Activated naive CD8-positive, alpha-beta T cell (primary cell): ENCODE data around the gene AZI2.

Experiments
- H3K27ac Mint-ChIP-seq: one replicate; pipeline ENCODE4 v1.8.0; 2021; ENCODE audit warnings: mixed read lengths
- H3K27me3 Mint-ChIP-seq: one replicate; pipeline ENCODE4 v1.8.0; 2021; ENCODE audit warnings: mixed read lengths
- H3K36me3 Mint-ChIP-seq: one replicate; pipeline ENCODE4 v1.8.0; 2021; ENCODE audit warnings: mixed read lengths
- H3K4me1 Mint-ChIP-seq: one replicate; pipeline ENCODE4 v1.8.0; 2021; ENCODE audit warnings: low read depth, mixed read lengths
- H3K4me3 Mint-ChIP-seq: one replicate; pipeline ENCODE4 v1.8.0; 2021; ENCODE audit warnings: mild to moderate bottlenecking, mixed read lengths
- H3K9me3 Mint-ChIP-seq: one replicate; pipeline ENCODE4 v1.8.0; 2021; ENCODE audit warnings: low read depth, mixed read lengths

The AZI2 gene, protein sequence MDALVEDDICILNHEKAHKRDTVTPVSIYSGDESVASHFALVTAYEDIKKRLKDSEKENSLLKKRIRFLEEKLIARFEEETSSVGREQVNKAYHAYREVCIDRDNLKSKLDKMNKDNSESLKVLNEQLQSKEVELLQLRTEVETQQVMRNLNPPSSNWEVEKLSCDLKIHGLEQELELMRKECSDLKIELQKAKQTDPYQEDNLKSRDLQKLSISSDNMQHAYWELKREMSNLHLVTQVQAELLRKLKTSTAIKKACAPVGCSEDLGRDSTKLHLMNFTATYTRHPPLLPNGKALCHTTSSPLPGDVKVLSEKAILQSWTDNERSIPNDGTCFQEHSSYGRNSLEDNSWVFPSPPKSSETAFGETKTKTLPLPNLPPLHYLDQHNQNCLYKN

DNA sequence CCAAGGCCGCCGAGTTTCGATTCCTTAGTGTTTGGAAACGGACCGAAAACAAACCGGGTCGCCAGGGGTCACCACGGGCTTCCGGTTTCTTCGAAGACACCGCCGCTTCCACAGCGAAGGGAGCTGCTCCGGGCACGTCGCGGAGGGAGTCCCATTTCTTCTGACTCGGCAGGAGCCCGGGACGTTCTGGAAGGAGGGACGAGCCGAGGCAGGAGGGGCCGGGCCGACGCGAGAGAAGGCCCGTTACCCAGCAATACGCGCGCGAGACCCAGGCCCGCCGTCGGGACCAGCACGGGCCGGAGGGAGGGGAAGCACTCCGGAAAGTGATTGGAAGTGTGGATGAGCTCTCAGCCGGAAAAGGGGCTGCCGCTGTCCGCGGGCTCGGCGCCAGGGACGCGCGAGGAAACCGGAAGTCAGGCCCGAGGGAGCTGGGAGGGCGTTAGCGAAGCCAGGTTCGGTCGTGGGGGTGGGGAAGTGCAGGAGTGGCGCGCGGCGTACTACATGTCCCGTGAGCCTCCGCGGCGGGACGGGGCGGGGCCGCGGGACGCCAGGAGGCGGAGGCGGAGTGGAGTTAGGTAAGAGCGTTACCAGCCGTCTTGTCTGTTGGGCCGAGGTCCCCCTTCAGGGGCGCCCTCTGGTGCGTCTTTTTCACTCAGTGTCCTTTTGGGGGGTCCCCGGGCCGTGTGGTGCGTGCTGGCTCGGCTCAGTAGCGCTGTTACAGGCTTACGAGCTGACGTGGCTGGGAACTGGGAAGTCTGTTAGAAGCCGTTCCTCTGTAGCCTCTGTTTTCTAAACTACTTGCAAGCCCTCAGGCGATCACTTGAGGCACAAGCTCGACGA lies at the start of gene AZI2, which contains the start of gene ZCWPW2:
TSS of gene AZI2 (minus strand) at position 196 of the 840 bp plus-strand sequence. CDS start 8,207 bp downstream, outside the sequence.
TSS of gene ZCWPW2 (plus strand) at position 93 of the 840 bp plus-strand sequence. CDS start 64,348 bp downstream, outside the sequence.
- H3K9me3 Mint-ChIP-seq, result peaks cover 4% of the 10 kb centered on the region
- H3K36me3 Mint-ChIP-seq, result peaks cover 13% of the 10 kb centered on the region
- peak within 1 kb of the TSS; percentile 92 for H3K4me3 Mint-ChIP-seq
- peak within 1 kb of the TSS; percentile 87 for H3K27ac Mint-ChIP-seq
- peaks cover 46% of the 10 kb centered on the region for H3K4me1 Mint-ChIP-seq
- no peaks in the 10 kb centered on the region for H3K27me3 Mint-ChIP-seq

DNA sequence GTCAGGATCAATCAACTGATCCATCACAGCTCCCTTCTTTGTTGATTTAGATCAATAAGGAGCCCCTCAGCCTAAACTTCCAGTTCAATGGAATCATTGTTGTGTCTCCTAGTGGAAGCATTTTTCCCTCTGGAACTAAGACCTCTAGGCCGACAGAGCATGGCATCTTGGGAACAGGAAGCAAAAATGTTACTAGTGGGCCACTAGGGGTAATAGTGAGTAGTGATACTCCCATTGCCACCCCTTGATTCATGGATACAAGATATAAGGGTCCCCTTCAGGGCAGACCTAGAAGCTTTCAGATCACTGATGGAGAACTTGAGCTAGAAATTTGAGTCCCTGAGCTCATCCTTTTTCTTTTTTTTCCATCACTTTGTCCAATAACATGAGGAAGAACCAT lies 40.4 kb upstream of the AZI2 start:
- Mint-ChIP-seq H3K36me3 (peaks cover 22% of the 10 kb centered on the region), H3K27me3 (no peaks in the 10 kb centered on the region), H3K27ac (no peak overlapping the region), H3K9me3 (peaks cover 17% of the 10 kb centered on the region), H3K4me1 (no peaks in the 10 kb centered on the region), H3K4me3 (no peak overlapping the region)

DNA sequence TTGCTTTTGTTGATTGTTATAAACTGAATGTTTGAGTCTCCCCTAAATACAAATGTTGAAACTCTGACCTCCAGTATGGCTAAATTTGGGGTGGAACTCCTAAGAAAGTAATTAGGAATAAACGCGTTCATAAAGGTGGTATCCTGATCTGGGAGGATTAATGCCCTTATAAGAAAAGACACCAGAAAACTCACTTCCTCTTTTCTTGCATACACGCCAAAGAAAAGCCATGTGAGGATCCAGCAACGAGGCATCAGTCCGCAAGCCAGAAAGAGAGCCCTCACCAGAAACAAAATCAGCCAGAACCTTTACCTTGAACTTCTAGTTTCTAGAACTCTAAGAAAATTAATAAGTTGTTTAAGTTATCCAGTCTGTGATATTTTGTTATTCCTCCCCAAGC lies 37.4 kb upstream of the AZI2 start:
- Mint-ChIP-seq H3K27me3 (no peaks in the 10 kb centered on the region), H3K4me3 (no peak overlapping the region), H3K4me1 (no peaks in the 10 kb centered on the region)

DNA sequence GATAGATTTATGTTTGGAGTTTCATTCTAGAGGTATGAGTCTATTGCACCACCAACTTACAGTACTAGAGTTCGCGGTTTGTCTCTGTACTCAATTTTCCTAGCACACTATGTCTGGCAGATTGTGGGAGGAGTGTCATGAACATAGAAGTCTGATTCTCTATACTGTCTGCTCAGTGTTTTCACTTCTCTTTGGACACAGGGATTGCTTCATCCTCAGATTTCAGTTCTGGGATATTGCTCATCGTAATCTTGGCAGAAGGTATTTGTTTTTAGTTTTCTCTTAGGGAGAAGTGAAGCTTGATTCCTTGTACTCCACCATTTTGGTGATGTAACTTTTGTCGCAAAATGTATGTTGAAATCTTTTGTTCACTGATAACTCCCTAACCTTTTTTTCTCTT lies 27.8 kb upstream of the AZI2 start:
- H3K27ac Mint-ChIP-seq, result no peak overlapping the region
- H3K4me3 Mint-ChIP-seq, result no peak overlapping the region
- peaks cover 16% of the 10 kb centered on the region for H3K36me3 Mint-ChIP-seq
- no peaks in the 10 kb centered on the region for H3K27me3 Mint-ChIP-seq
- H3K4me1 Mint-ChIP-seq, result no peaks in the 10 kb centered on the region
- H3K9me3 Mint-ChIP-seq, result peaks cover 21% of the 10 kb centered on the region

More for the DNA sequence above, 37.4 kb upstream of the AZI2 start:
- Mint-ChIP-seq H3K27ac (no peak overlapping the region), H3K9me3 (peaks cover 5% of the 10 kb centered on the region), H3K36me3 (peaks cover 19% of the 10 kb centered on the region)

DNA sequence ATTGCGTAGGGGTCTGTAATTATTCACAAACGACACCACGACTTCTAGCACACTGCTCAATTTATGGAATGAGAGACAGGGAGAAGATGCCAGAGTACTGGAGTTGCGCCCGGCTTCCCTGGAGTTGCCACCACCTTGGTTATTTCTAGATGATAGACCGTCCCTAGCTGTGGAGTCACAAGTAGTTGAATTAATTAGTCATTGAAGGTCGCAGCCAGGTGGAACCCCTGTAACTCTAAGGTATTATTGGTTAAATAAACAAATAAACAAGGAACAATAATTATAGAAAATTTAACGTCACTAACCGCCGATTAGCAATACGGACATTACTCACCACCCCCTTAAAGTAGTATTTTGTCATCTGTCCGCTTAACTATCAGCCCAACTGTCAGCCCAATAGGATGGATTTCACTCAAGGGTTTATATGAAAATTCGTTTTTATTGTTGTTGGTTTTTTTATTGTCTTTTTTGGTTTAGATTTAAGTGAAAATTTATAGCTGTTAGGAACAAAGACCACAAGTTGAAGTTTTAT lies 911 bp upstream of the AZI2 start:
- Mint-ChIP-seq H3K36me3 (peaks cover 16% of the 10 kb centered on the region), H3K4me1 (peaks cover 44% of the 10 kb centered on the region), H3K4me3 (peak overlapping the region; percentile 92), H3K9me3 (peaks cover 7% of the 10 kb centered on the region), H3K27me3 (no peaks in the 10 kb centered on the region), H3K27ac (peak overlapping the region; percentile 87)

DNA sequence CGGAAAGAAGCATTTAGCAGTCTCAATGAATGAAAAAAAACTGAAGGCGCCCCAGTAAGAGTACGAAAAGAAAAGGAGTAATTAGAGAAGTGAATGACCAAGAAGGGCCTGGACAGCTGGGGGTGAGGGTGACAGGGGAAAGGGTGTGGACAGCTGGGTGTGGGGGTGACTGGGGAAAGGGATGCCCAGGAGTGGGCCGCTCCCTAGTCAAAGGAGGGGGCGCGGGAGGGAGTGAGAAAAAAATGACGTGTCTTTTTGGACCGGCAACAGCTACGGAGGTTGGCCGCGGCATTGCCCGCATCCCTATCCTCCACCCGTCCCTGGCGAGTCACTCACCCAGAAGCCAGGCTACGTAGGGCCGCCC lies 377 bp downstream of the AZI2 start:
- Mint-ChIP-seq H3K36me3 (peaks cover 8% of the 10 kb centered on the region), H3K27ac (peak overlapping the region; percentile 87), H3K9me3 (peaks cover 3% of the 10 kb centered on the region), H3K4me1 (peaks cover 51% of the 10 kb centered on the region), H3K4me3 (peak overlapping the region; percentile 92), H3K27me3 (no peaks in the 10 kb centered on the region)

DNA sequence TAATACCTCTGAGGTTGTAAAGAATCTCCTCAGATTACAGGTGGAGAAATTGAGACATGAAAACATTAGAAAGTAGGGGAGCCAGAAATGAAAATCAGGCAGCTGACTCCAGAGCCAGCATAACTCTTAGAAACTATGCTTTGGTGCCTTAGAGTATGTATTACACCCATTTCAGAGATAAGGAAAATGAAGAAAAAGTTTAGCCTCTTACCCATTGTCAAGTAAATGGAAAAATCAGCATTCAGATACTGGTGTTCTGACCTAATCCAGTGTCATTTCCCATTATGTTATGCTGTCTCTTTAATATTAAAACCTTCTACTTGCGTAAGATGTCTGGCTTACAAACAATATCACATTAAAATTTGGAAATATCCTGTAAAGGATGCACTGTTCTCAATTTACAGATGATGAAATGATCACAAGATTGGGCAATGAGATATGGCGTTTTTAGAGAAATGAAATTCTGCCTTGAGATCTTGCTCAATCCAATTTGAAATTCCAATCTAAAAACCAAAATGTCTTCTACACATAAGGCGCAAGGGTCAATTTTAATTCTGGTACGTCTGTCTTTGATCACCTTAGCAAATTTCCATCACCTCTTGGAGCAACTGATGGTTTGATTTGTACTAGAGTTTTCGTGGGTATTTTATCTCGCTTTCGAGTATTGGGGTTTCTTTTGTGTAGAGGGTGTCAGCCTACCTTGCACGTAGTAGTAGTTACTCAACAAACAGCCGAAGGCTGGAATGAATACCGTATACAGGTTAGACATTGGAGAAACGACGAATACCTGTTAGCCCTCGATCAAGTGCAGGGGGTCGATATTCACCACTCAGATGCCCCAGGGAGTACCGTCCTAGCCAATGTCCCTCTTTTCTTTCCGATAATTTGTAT lies 1.0 kb downstream of the AZI2 start:
- Mint-ChIP-seq H3K4me3 (peak overlapping the region; percentile 92), H3K27ac (peak overlapping the region; percentile 87), H3K27me3 (no peaks in the 10 kb centered on the region), H3K9me3 (peaks cover 3% of the 10 kb centered on the region), H3K36me3 (peaks cover 8% of the 10 kb centered on the region), H3K4me1 (peaks cover 57% of the 10 kb centered on the region)

DNA sequence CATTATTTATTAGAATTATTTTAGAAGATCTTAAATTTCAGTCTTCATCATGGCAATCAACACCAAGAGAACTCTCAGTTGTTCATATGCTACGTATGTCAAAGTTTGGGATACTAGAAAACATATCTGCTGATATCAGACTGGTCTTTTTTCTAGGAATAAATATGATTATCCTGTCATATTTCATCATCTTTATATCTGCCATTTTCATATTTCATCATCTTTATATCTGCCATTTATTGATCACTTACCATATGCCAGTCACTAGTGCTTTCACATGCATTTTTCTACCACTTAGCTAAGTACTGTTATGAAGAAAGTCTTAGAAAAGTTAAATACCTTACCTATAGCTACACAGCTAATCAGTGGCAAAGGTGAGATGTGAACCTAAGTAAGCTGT lies 2.9 kb downstream of the AZI2 start:
- peaks cover 63% of the 10 kb centered on the region for H3K4me1 Mint-ChIP-seq

DNA sequence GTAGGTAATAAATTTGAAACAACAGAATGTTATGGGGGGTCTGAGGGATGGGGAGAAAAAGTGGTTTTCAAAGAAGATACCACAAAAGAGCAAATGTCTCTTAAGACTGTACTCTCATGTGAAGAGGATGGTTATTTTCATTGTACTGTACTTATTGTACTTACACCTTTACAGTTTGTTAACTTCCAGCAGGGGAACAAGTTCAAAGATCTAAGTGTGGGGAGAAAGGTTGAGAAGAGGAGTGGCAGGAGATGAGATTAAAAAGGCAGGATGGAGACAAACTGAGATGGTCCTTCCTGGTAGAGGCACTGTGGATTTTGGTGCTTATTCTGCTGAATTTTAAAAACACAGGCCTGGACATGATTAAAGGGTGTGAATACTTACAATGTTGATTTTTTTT lies 5.5 kb downstream of the AZI2 start:
- no peak overlapping the region for H3K4me3 Mint-ChIP-seq
- no peaks in the 10 kb centered on the region for H3K9me3 Mint-ChIP-seq
- H3K4me1 Mint-ChIP-seq, result peaks cover 52% of the 10 kb centered on the region
- H3K36me3 Mint-ChIP-seq, result peaks cover 3% of the 10 kb centered on the region
- peak overlapping the region; percentile 23 for H3K27ac Mint-ChIP-seq
- no peaks in the 10 kb centered on the region for H3K27me3 Mint-ChIP-seq

More for the DNA sequence above, 2.9 kb downstream of the AZI2 start:
- no peaks in the 10 kb centered on the region for H3K27me3 Mint-ChIP-seq
- H3K27ac Mint-ChIP-seq, result no peak overlapping the region
- H3K4me3 Mint-ChIP-seq, result peak overlapping the region; percentile 21
- no peaks in the 10 kb centered on the region for H3K36me3 Mint-ChIP-seq
- no peaks in the 10 kb centered on the region for H3K9me3 Mint-ChIP-seq

DNA sequence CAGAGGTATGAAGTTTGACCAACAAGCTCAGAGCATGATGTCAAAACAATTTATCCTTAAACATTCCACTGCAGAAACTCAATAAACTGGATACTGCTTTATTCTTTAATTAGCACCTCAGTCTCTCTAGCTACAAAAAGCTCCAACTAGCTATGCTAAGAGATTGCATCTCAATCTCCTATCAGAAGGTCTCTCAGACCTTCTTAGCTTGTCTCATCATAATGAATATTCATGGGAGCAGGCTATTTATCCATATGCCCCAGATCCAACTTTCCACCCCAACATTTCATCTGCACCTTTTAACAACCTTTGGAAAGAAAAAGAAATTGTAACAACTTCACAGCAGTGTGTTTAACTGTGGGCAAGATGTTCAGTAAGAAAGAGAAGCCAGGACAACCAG lies 11.4 kb downstream of the AZI2 start:
- H3K4me3 Mint-ChIP-seq, result no peak overlapping the region
- H3K4me1 Mint-ChIP-seq, result peaks cover 16% of the 10 kb centered on the region
- no peak overlapping the region for H3K27ac Mint-ChIP-seq
- H3K36me3 Mint-ChIP-seq, result peaks cover 7% of the 10 kb centered on the region
- H3K27me3 Mint-ChIP-seq, result no peaks in the 10 kb centered on the region
- no peaks in the 10 kb centered on the region for H3K9me3 Mint-ChIP-seq

DNA sequence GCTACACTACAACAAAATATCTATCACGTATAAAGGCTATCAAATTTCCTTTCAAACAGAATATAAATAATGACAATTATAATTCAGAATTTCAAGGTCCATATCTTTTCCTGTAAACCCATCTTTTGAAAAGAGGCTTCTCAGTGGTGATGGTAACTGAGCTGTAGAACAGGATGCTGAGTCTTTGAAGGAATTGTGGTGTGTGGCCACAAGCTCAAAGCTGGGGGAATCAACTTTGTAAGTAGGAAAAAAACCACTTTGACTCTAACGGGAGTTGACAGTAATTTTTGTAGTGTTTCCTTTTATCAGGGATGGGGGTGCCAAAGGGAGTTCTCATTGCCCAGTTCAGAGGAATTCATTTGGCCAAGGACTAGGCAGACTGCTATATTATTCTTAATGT lies 13.4 kb downstream of the AZI2 start:
- Mint-ChIP-seq H3K27ac (no peak overlapping the region), H3K27me3 (no peaks in the 10 kb centered on the region), H3K4me1 (peaks cover 11% of the 10 kb centered on the region), H3K9me3 (no peaks in the 10 kb centered on the region), H3K4me3 (no peak overlapping the region), H3K36me3 (peaks cover 8% of the 10 kb centered on the region)

DNA sequence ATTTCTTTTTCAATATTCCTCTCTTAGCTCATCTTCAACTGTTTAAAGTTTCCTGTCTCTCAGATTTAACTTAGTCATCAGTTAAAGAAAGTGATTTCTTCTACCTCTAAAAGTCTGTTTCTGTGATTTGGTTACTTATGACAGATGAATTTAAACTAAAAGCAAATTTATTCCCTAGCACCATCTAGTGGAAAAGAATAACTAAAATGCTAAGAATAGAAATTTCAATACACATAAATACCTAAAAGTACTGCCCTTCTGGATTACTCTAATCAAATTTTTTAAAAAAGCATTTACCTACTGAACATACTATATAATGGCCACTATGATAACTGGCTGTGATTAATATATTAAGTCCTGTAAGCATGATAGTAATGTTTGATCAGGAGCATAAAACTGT lies 14.1 kb downstream of the AZI2 start:
- Mint-ChIP-seq H3K9me3 (no peaks in the 10 kb centered on the region), H3K27ac (no peak overlapping the region), H3K4me3 (no peak overlapping the region), H3K4me1 (peaks cover 11% of the 10 kb centered on the region), H3K36me3 (peaks cover 5% of the 10 kb centered on the region), H3K27me3 (no peaks in the 10 kb centered on the region)

DNA sequence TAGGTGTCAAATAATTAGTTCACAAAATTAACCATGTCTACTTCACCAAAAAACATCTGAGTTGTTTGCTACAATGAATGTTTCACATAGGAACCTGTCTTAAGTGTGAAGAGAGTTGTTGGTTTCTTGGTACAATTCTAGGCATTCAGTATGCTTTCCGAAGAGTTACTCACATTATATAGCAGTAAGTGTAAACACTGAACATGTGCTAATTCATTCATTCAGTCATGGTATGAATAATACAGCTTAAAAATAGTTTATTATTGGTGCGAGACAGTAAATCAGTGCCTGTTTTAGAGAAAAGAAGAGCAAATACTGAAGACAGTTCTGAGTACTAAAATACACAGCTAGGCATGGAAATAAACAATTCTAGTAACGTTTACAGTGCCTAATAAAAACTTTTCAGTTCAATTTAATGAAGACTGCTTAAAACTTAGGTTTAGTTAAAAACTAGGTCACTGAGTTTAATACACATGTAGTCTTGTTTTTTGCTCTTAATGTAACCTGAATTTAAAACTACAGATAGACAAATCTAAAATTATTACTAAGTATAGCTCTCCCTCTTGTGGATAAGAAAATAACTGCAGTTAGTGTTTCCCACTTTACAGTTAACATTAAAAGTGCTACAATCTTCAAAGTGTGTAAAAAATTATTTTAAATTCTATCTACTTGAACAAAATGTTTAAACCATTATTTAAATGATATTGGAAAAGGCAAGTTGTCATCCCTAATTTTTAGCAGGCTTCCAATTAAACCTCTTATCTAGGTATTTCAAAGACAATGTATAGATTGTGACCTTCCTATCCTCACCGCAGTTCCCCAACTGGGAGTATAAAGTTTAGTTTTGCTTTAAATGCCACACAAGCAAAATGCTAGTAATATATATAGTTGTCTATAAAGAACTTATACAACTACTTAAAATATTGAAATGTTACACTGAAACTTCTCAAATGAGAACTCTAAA lies 20.2 kb downstream of the AZI2 start:
- Mint-ChIP-seq H3K4me1 (peaks cover 21% of the 10 kb centered on the region), H3K27ac (no peak overlapping the region), H3K36me3 (peaks cover 5% of the 10 kb centered on the region), H3K4me3 (no peak overlapping the region), H3K9me3 (no peaks in the 10 kb centered on the region), H3K27me3 (no peaks in the 10 kb centered on the region)
